Subcutaneous abdominal adipose tissue (tissue), 5 donors: ENCODE data around the gene SMARCD2.

Experiments used
- H3K27ac ChIP-seq: one replicate; pipeline ENCODE4 v1.7.0; 2013; ENCODE audit warnings: low read depth, mild to moderate bottlenecking, inconsistent platforms, low read length, moderate library complexity
- H3K27me3 ChIP-seq, 5 donors: one replicate each; pipeline ENCODE4 v1.7.0; 2013; ENCODE audit warnings: low read length in 5 of 5, inconsistent platforms in 1 of 5; ENCODE audit not compliant: control insufficient read depth in 5 of 5, insufficient read depth in 4 of 5
- H3K36me3 ChIP-seq, 5 donors: one replicate each; pipeline ENCODE4 v1.7.0; 2013; ENCODE audit warnings: low read length in 5 of 5; ENCODE audit not compliant: control insufficient read depth in 5 of 5, insufficient read depth in 5 of 5
- H3K4me1 ChIP-seq, 5 donors: one replicate each; pipeline ENCODE4 v1.7.0; 2013; ENCODE audit warnings: low read length in 5 of 5, mild to moderate bottlenecking in 3 of 5, moderate library complexity in 1 of 5; ENCODE audit not compliant: control insufficient read depth in 5 of 5, insufficient read depth in 5 of 5
- H3K4me3 ChIP-seq, 5 donors: one replicate each; pipeline ENCODE4 v1.7.0; 2013; ENCODE audit warnings: low read length in 5 of 5, low read depth in 1 of 5
- H3K9ac ChIP-seq, 5 donors: one replicate each; pipeline ENCODE4 v1.7.0; 2013; ENCODE audit warnings: low read length in 5 of 5, mild to moderate bottlenecking in 4 of 5, moderate library complexity in 3 of 5
- H3K9me3 ChIP-seq, 5 donors: one replicate each; pipeline ENCODE4 v1.7.0; 2013; ENCODE audit warnings: low read length in 5 of 5; ENCODE audit not compliant: control insufficient read depth in 5 of 5
- donor health status: healthy.
- donor health status: healthy.
- donor health status: healthy.
- donor health status: healthy.
- donor health status: healthy.

The SMARCD2 gene

DNA sequence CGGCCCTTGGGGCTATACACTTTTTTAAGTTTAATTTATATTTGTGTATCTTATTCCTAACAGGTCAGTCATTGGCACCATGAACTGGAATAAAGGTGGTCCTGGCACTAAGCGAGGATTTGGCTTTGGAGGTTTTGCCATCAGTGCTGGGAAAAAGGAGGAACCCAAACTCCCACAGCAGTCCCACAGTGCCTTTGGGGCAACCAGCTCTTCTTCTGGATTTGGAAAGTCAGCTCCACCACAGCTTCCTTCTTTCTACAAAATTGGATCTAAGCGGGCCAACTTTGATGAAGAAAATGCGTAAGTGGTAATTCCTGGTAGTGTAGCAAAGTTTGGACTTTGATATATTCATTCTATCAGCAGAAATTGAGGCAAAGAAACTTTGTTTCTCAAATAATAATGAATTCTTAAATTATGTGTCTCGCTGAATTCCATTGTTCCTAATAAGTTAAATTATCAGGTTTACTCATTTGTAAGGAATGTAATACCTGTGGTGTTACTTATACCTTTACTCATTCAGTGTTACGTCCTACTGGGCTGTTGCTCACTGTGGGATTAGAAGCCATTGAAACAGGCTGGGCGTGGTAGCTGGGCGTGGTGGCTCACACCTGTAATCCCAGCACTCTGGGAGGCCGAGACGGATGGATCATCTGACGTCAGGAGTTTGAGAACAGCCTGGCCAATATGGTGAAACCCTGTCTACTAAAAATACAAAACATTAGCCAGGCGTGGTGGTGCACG, 55.3 kb downstream of the SMARCD2 start:
- H3K9ac ChIP-seq: no peak overlapping the region
- no peaks in the 10 kb centered on the region for H3K9me3 ChIP-seq
- no peak overlapping the region for H3K27ac ChIP-seq
- H3K4me3 ChIP-seq: no peak overlapping the region
- H3K4me1 ChIP-seq: peaks cover 0 to 7% (median 0%) of the 10 kb centered on the region in 5 donors
- peaks cover 12 to 48% (median 42%) of the 10 kb centered on the region in 5 donors for H3K36me3 ChIP-seq
- H3K27me3 ChIP-seq: no peaks in the 10 kb centered on the region

DNA sequence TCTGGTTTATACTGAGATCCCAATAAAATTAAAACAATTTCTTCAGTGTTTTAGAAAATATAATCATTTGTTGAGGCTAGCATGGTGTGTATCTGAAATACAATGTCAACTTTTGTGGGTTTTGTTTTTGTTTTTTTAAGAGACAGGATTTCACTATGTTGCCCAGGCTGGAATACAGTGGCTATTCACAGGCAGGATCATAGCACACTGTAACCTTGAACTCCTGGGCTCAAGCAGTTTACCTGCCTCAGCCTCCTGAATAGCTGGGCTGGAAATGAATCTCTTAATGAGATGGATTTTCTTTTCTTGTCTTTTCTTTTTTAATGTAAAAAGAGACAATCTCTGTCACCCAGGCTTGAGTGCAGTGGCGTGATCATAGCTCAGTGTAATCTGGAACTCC, 56.4 kb downstream of the SMARCD2 start:
- Histone ChIP-seq H3K27ac (no peak overlapping the region), H3K36me3 (peaks cover 10 to 48% (median 39%) of the 10 kb centered on the region in 5 donors)

DNA sequence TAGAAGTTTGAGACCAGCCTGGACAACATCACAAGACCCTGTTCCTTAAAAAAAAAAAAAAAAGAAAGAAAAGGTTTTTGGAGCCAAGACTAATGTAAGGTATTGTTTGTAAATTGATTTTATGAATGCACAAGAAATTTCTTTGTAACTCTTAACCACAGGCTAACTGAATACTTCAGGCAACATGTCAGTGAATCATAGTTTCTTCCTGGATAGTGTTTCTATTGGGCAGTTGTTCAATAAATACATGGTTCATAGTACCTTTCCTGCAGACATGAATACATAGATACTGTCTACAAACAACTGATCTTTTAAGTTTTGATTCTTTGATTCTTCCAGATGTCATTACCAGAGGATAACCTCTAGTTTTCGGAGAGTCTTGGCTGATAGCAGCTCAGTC, 56.9 kb downstream of the SMARCD2 start:
- Histone ChIP-seq H3K9ac (no peak overlapping the region), H3K4me1 (peaks cover 0 to 8% (median 1%) of the 10 kb centered on the region in 5 donors), H3K36me3 (peaks cover 10 to 46% (median 36%) of the 10 kb centered on the region in 5 donors), H3K4me3 (no peak overlapping the region), H3K27ac (no peak overlapping the region), H3K9me3 (no peaks in the 10 kb centered on the region), H3K27me3 (no peaks in the 10 kb centered on the region)

More for the DNA sequence above, 56.4 kb downstream of the SMARCD2 start:
- H3K9me3 ChIP-seq: no peaks in the 10 kb centered on the region
- peaks cover 0 to 8% (median 0%) of the 10 kb centered on the region in 5 donors for H3K4me1 ChIP-seq
- H3K4me3 ChIP-seq: no peak overlapping the region
- no peak overlapping the region for H3K9ac ChIP-seq
- H3K27me3 ChIP-seq: no peaks in the 10 kb centered on the region

DNA sequence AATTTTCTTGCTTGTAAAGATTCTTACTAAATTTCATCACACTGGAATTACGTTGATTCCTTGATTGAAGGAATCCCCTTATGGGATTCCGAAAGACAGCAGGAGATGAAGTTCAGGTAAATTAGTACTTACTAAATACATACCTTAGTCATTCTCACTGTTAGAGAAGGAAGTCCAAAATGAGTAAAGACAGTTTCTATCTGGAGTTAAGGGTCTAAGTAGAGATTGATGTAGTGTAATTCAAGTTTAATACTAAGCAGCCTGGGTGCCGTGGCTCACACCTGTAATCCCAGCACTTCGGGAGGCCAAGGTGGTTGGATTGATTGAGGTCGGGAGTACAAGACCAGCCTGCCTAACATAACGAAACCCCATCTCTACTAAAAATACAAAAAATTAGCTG, 59.0 kb downstream of the SMARCD2 start:
- H3K9ac ChIP-seq: no peak overlapping the region
- no peaks in the 10 kb centered on the region for H3K27me3 ChIP-seq
- no peak overlapping the region for H3K27ac ChIP-seq
- peaks cover 0 to 7% (median 5%) of the 10 kb centered on the region in 5 donors for H3K4me1 ChIP-seq
- no peak overlapping the region for H3K4me3 ChIP-seq
- no peaks in the 10 kb centered on the region for H3K9me3 ChIP-seq
- H3K36me3 ChIP-seq: peaks cover 10 to 35% (median 24%) of the 10 kb centered on the region in 5 donors
